Astrocyte (in vitro differentiated cells and primary cell): ENCODE results near the gene FAM98C. TPM values are rescaled to one million over a fixed set of nuclear protein-coding genes. Genes with fewer than 3 reads are reported as not detected.

ENCODE experiments used
- DNase-seq: peaks from one replicate; pipeline ENCODE4 v3.0.0-alpha.2; 2010; ENCODE audit warnings: low read depth
- FAIRE-seq: peaks from 2 replicates; lab custom pipeline; 2011; peaks lifted over from hg19 to GRCh38; lab: Jason Lieb, UNC
- H2AFZ ChIP-seq: 2 replicates; pipeline ENCODE4 v1.6.0; 2012; ENCODE audit warnings: low read depth, low read length, inconsistent platforms
- H3K27ac ChIP-seq: 2 replicates; pipeline ENCODE4 v1.5.1; 2011; ENCODE audit warnings: low read depth, low read length, inconsistent platforms
- H3K27me3 ChIP-seq: 2 replicates; pipeline ENCODE4 v1.6.0; 2011; ENCODE audit warnings: low read length, inconsistent platforms; ENCODE audit not compliant: insufficient read depth
- H3K36me3 ChIP-seq: 2 replicates; pipeline ENCODE4 v1.5.1; 2011; ENCODE audit warnings: low read length, inconsistent platforms; ENCODE audit not compliant: insufficient read depth
- H3K4me1 ChIP-seq: 2 replicates; pipeline ENCODE4 v1.5.1; 2011; ENCODE audit warnings: low read length, inconsistent platforms; ENCODE audit not compliant: insufficient read depth
- H3K4me2 ChIP-seq: 2 replicates; pipeline ENCODE4 v1.6.0; 2012; ENCODE audit warnings: low read length, inconsistent platforms
- H3K4me3 ChIP-seq: 2 replicates; pipeline ENCODE4 v1.5.1; 2011; ENCODE audit warnings: low read depth, mild to moderate bottlenecking, low read length, inconsistent platforms; ENCODE audit not compliant: insufficient read depth
- H3K79me2 ChIP-seq: 2 replicates; pipeline ENCODE4 v1.6.0; 2012; ENCODE audit warnings: mild to moderate bottlenecking, low read length, inconsistent platforms; ENCODE audit not compliant: insufficient read depth
- H3K9ac ChIP-seq: 2 replicates; pipeline ENCODE4 v1.6.0; 2012; ENCODE audit warnings: mild to moderate bottlenecking, low read length, inconsistent platforms
- H3K9me3 ChIP-seq: 2 replicates; pipeline ENCODE4 v1.5.1; 2012; ENCODE audit warnings: low read depth, mild to moderate bottlenecking, low read length, inconsistent platforms; ENCODE audit not compliant: insufficient read depth
- H4K20me1 ChIP-seq: 2 replicates; pipeline ENCODE4 v1.6.0; 2012; ENCODE audit warnings: low read length, inconsistent platforms; ENCODE audit not compliant: insufficient read depth
- H3K27ac Mint-ChIP-seq: one replicate; pipeline ENCODE4 v1.8.0; 2021; ENCODE audit warnings: mild to moderate bottlenecking, mixed read lengths; ENCODE audit not compliant: unreplicated experiment
- H3K27me3 Mint-ChIP-seq: one replicate; pipeline ENCODE4 v1.8.0; 2021; ENCODE audit warnings: low read depth, mixed read lengths; ENCODE audit not compliant: unreplicated experiment
- H3K36me3 Mint-ChIP-seq: one replicate; pipeline ENCODE4 v1.8.0; 2021; ENCODE audit warnings: low read depth, mixed read lengths; ENCODE audit not compliant: unreplicated experiment
- H3K4me1 Mint-ChIP-seq: one replicate; pipeline ENCODE4 v1.8.0; 2021; ENCODE audit warnings: low read depth, mixed read lengths; ENCODE audit not compliant: unreplicated experiment
- H3K4me3 Mint-ChIP-seq: one replicate; pipeline ENCODE4 v1.8.0; 2021; ENCODE audit warnings: mild to moderate bottlenecking, moderate library complexity, mixed read lengths; ENCODE audit not compliant: unreplicated experiment
- H3K9me3 Mint-ChIP-seq: one replicate; pipeline ENCODE4 v1.8.0; 2021; ENCODE audit warnings: mild to moderate bottlenecking, mixed read lengths; ENCODE audit not compliant: unreplicated experiment
- EZH2 ChIP-seq: IDR thresholded peaks from 2 replicates; pipeline ENCODE4 v1.6.1; 2012; ENCODE audit warnings: mild to moderate bottlenecking, low read length, inconsistent platforms; ENCODE audit not compliant: insufficient read depth
- total RNA-seq: library from RNA; stranded (reverse); gene quantifications from 2 replicates; pipeline ENCODE4 v1.2.1, GENCODE V29; 2021
- TF ChIP-seq, protein P1 (sequence below): IDR thresholded peaks from 2 replicates; pipeline ENCODE4 v1.5.1; 2011; ENCODE audit warnings: low read depth, mild to moderate bottlenecking, inconsistent platforms, low read length, moderate library complexity; ENCODE audit not compliant: insufficient read depth

The FAM98C gene
- total RNA-seq, 1 donor from 2014 or later: 15.0 TPM

DNA sequence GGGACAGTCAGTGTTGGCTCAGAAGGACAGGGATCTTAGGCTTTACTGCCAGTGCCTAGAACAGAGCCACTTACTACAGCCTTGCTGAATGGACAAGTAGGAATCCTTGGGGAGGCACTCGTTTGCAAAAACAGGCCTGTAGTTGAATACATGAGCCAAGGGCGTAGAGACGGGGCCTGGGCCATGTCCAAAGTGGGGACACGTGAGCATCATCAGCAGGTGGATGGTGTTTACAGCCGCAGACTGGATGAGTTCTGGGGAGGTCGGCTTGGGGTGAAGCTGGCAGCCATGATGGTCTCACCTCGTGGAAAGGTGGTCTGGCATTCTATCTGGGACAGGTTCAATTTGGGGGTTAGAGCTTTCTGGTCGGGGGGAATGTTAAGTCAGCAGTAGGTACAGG, 48.1 kb downstream of the FAM98C start:
- no peak for TF ChIP-seq EZH2
- peaks cover 2% of the 10 kb centered on the region for H3K9me3 Mint-ChIP-seq

DNA sequence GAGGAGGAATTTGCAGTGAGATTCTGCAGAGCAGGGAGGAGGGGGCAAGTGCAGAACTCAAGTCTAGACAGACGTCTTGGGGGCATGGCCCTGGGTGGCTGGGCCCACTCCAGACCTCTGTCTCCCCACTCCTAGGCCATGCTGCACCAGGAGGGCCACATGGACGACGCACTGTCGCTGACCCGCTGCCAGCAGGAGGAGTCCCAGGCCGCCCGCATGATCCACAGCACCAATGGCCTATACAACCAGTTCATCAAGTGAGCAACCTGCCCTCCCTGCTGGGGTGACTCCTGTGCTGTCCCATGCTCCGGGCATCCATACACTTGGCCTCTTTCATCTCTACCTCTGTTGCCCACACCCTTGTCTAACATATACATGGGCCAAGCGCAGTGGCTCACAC, 48.7 kb downstream of the FAM98C start:
- no peaks in the 10 kb centered on the region for H3K36me3 ChIP-seq
- H3K36me3 Mint-ChIP-seq: peaks cover 3% of the 10 kb centered on the region
- no peak overlapping the region for H3K4me3 ChIP-seq
- no peaks in the 10 kb centered on the region for H3K4me1 Mint-ChIP-seq
- peaks cover 26% of the 10 kb centered on the region for H3K27me3 Mint-ChIP-seq
- H3K27ac ChIP-seq: no peak overlapping the region
- no peaks in the 10 kb centered on the region for H3K9me3 ChIP-seq
- H3K9ac ChIP-seq: no peak overlapping the region
- no peaks in the 10 kb centered on the region for H3K79me2 ChIP-seq
- no peak overlapping the region for H3K27ac Mint-ChIP-seq
- no peak overlapping the region for H3K4me3 Mint-ChIP-seq
- H3K4me1 ChIP-seq: no peaks in the 10 kb centered on the region
- no peak overlapping the region for H3K4me2 ChIP-seq
- H3K27me3 ChIP-seq: peaks cover 5% of the 10 kb centered on the region
- FAIRE-seq (no peak), DNase-seq (no peak)
- no peak for TF ChIP-seq EZH2
- TF ChIP-seq, protein P1, sequence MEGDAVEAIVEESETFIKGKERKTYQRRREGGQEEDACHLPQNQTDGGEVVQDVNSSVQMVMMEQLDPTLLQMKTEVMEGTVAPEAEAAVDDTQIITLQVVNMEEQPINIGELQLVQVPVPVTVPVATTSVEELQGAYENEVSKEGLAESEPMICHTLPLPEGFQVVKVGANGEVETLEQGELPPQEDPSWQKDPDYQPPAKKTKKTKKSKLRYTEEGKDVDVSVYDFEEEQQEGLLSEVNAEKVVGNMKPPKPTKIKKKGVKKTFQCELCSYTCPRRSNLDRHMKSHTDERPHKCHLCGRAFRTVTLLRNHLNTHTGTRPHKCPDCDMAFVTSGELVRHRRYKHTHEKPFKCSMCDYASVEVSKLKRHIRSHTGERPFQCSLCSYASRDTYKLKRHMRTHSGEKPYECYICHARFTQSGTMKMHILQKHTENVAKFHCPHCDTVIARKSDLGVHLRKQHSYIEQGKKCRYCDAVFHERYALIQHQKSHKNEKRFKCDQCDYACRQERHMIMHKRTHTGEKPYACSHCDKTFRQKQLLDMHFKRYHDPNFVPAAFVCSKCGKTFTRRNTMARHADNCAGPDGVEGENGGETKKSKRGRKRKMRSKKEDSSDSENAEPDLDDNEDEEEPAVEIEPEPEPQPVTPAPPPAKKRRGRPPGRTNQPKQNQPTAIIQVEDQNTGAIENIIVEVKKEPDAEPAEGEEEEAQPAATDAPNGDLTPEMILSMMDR: no peak
- H4K20me1 ChIP-seq: no peaks in the 10 kb centered on the region
- no peak overlapping the region for H2AFZ ChIP-seq
- peaks cover 2% of the 10 kb centered on the region for H3K9me3 Mint-ChIP-seq

More for the DNA sequence above, 48.1 kb downstream of the FAM98C start:
- Histone ChIP-seq H3K4me1 (no peaks in the 10 kb centered on the region), H3K4me2 (no peak overlapping the region), H3K79me2 (no peaks in the 10 kb centered on the region), H3K27ac (no peak overlapping the region), H3K9ac (no peak overlapping the region), H4K20me1 (no peaks in the 10 kb centered on the region), H3K9me3 (no peaks in the 10 kb centered on the region), H3K36me3 (no peaks in the 10 kb centered on the region), H2AFZ (no peak overlapping the region), H3K27me3 (peaks cover 5% of the 10 kb centered on the region), H3K4me3 (no peak overlapping the region)
- Mint-ChIP-seq H3K27ac (no peak overlapping the region), H3K36me3 (peaks cover 3% of the 10 kb centered on the region), H3K4me1 (no peaks in the 10 kb centered on the region), H3K4me3 (no peak overlapping the region), H3K27me3 (peaks cover 31% of the 10 kb centered on the region)
- FAIRE-seq: no peak
- DNase-seq: no peak

DNA sequence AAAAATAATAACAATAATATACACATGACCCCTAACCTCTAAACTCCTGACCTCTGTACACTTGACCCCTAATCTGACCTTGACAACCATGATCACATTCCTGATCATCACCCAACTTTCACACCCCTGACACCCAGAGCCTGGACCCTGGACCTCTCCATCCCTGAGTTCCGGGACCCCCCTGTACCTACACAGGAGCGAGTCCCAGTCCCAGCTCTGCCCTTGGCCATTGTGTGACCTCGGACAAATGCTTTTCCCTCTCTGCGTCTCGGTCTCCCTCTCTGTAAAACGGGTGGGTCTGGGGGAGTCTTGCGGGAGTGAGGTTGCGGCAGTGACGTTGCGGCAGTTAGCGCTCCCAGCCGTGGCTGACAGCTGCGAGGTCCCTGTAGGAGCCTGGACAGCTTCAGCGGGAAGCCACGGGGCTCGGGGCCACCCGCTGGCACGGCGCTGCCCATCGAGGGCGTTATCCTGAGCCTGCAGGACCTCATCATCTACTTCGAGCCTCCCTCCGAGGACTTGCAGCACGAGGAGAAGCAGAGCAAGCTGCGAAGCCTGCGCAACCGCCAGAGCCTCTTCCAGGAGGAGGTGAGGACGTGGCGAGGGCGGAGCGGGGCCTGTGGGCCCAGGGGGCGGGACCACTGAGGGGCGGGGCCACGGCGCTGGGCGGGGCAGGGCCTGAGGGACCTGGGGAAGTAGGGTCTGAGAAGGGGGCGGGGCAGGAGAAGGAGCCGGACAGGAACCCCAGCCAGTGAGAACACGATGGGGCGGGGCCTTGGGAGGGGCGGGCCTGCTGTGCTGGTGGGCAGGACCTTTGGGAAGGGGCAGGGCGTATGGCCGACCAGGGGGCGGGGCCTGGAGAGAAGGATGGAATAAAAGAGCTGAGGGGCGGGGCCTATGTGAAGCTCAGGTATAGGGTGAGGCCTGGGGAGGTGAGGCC, 49.8 kb downstream of the FAM98C start:
- no peak for TF ChIP-seq EZH2
- TF ChIP-seq, protein P1: no peak
- Histone ChIP-seq H3K27me3 (peaks cover 5% of the 10 kb centered on the region), H3K27ac (no peak overlapping the region), H3K4me2 (no peak overlapping the region), H3K79me2 (no peaks in the 10 kb centered on the region), H2AFZ (no peak overlapping the region), H3K9ac (no peak overlapping the region), H3K9me3 (no peaks in the 10 kb centered on the region), H3K4me1 (no peaks in the 10 kb centered on the region), H3K36me3 (no peaks in the 10 kb centered on the region), H3K4me3 (no peak overlapping the region), H4K20me1 (no peaks in the 10 kb centered on the region)
- FAIRE-seq (no peak), DNase-seq (no peak)
- H3K9me3 Mint-ChIP-seq: peaks cover 2% of the 10 kb centered on the region
- no peak overlapping the region for H3K4me3 Mint-ChIP-seq
- H3K4me1 Mint-ChIP-seq: no peaks in the 10 kb centered on the region
- H3K36me3 Mint-ChIP-seq: peaks cover 3% of the 10 kb centered on the region
- H3K27me3 Mint-ChIP-seq: peaks cover 30% of the 10 kb centered on the region
- H3K27ac Mint-ChIP-seq: no peak overlapping the region
